ENCODE measurements around the gene DCTN4.
"Not testable (repeated sequence)": the region's sequence is repeated elsewhere in the genome, so short reads cannot be mapped to it uniquely, and the experiment has no call there.

Gene DCTN4

GRCh38 chr5:150743142-150743488 lies 15.7 kb downstream of the DCTN4 start:
- H3K9me3 ChIP-seq (ENCODE audit: control insufficient read depth in 5 of 5, low read length in 5 of 5); H3K4me1 ChIP-seq (ENCODE audit: control insufficient read depth in 5 of 5, insufficient read depth in 5 of 5, low read length in 5 of 5); H3K27ac ChIP-seq (ENCODE audit: low read depth, low read length); H3K27me3 ChIP-seq (ENCODE audit: control insufficient read depth in 5 of 5, insufficient read depth in 4 of 5, low read length in 5 of 5); H3K9ac ChIP-seq (ENCODE audit: low read length in 5 of 5); H3K4me3 ChIP-seq (ENCODE audit: low read depth in 1 of 5, low read length in 5 of 5): not testable (repeated sequence)
- peaks cover 6 to 14% (median 12%) of the 10 kb centered on the region in 5 donors for H3K36me3 ChIP-seq (ENCODE audit: control insufficient read depth in 5 of 5, insufficient read depth in 5 of 5, low read length in 5 of 5)

- H3K36me3 ChIP-seq (ENCODE audit: control insufficient read depth in 5 of 5, insufficient read depth in 5 of 5, low read length in 5 of 5): peaks cover 6 to 14% (median 12%) of the 10 kb centered on the region in 5 donors
- not testable (repeated sequence) for H3K9me3 ChIP-seq (ENCODE audit: control insufficient read depth in 5 of 5, low read length in 5 of 5); H3K27me3 ChIP-seq (ENCODE audit: control insufficient read depth in 5 of 5, insufficient read depth in 4 of 5, low read length in 5 of 5); H3K4me1 ChIP-seq (ENCODE audit: control insufficient read depth in 5 of 5, insufficient read depth in 5 of 5, low read length in 5 of 5); H3K4me3 ChIP-seq (ENCODE audit: low read depth in 1 of 5, low read length in 5 of 5)
- H3K27ac ChIP-seq (ENCODE audit: low read depth, low read length): peak overlapping the region; percentile 34
- H3K9ac ChIP-seq (ENCODE audit: low read length in 5 of 5): peak overlapping the region in 1 of 5 donors; percentile 32
Observed at GRCh38 chr5:150742455-150743141, 16.2 kb downstream of the DCTN4 start.

GRCh38 chr5:150740992-150741391 lies 17.8 kb downstream of the DCTN4 start:
- no peak overlapping the region for H3K4me3 ChIP-seq (ENCODE audit: low read depth in 1 of 5, low read length in 5 of 5)
- peaks cover 6 to 14% (median 12%) of the 10 kb centered on the region in 5 donors for H3K36me3 ChIP-seq (ENCODE audit: control insufficient read depth in 5 of 5, insufficient read depth in 5 of 5, low read length in 5 of 5)
- H3K27me3 ChIP-seq (ENCODE audit: control insufficient read depth in 5 of 5, insufficient read depth in 4 of 5, low read length in 5 of 5): no peaks in the 10 kb centered on the region
- H3K9me3 ChIP-seq (ENCODE audit: control insufficient read depth in 5 of 5, low read length in 5 of 5): peaks cover 0 to 2% (median 0%) of the 10 kb centered on the region in 5 donors
- H3K4me1 ChIP-seq (ENCODE audit: control insufficient read depth in 5 of 5, insufficient read depth in 5 of 5, low read length in 5 of 5): peaks cover 0 to 9% (median 0%) of the 10 kb centered on the region in 5 donors
- no peak overlapping the region for H3K27ac ChIP-seq (ENCODE audit: low read depth, low read length)
- H3K9ac ChIP-seq (ENCODE audit: low read length in 5 of 5): no peak overlapping the region

GRCh38 chr5:150738862-150739261 lies 20.0 kb downstream of the DCTN4 start:
- Histone ChIP-seq H3K36me3 (ENCODE audit: control insufficient read depth in 5 of 5, insufficient read depth in 5 of 5, low read length in 5 of 5) (peaks cover 8 to 21% (median 12%) of the 10 kb centered on the region in 5 donors), H3K4me3 (ENCODE audit: low read depth in 1 of 5, low read length in 5 of 5) (no peak overlapping the region), H3K27me3 (ENCODE audit: control insufficient read depth in 5 of 5, insufficient read depth in 4 of 5, low read length in 5 of 5) (no peaks in the 10 kb centered on the region), H3K9me3 (ENCODE audit: control insufficient read depth in 5 of 5, low read length in 5 of 5) (peaks cover 0 to 2% (median 0%) of the 10 kb centered on the region in 5 donors), H3K4me1 (ENCODE audit: control insufficient read depth in 5 of 5, insufficient read depth in 5 of 5, low read length in 5 of 5) (peaks cover 0 to 16% (median 10%) of the 10 kb centered on the region in 5 donors), H3K27ac (ENCODE audit: low read depth, low read length) (no peak overlapping the region), H3K9ac (ENCODE audit: low read length in 5 of 5) (no peak overlapping the region)

GRCh38 chr5:150734579-150735384 lies 24.0 kb downstream of the DCTN4 start:
- no peaks in the 10 kb centered on the region for H3K27me3 ChIP-seq (ENCODE audit: control insufficient read depth in 5 of 5, insufficient read depth in 4 of 5, low read length in 5 of 5)
- H3K4me1 ChIP-seq (ENCODE audit: control insufficient read depth in 5 of 5, insufficient read depth in 5 of 5, low read length in 5 of 5): peaks cover 0 to 10% (median 6%) of the 10 kb centered on the region in 5 donors
- H3K4me3 ChIP-seq (ENCODE audit: low read depth in 1 of 5, low read length in 5 of 5): peak overlapping the region in 2 of 5 donors; percentile 7 to 43
- no peak overlapping the region for H3K27ac ChIP-seq (ENCODE audit: low read depth, low read length)
- H3K9me3 ChIP-seq (ENCODE audit: control insufficient read depth in 5 of 5, low read length in 5 of 5): peaks cover 0 to 2% (median 0%) of the 10 kb centered on the region in 5 donors
- peaks cover 31 to 46% (median 34%) of the 10 kb centered on the region in 5 donors for H3K36me3 ChIP-seq (ENCODE audit: control insufficient read depth in 5 of 5, insufficient read depth in 5 of 5, low read length in 5 of 5)
- peak overlapping the region in 1 of 5 donors; percentile 42 for H3K9ac ChIP-seq (ENCODE audit: low read length in 5 of 5)

DNA sequence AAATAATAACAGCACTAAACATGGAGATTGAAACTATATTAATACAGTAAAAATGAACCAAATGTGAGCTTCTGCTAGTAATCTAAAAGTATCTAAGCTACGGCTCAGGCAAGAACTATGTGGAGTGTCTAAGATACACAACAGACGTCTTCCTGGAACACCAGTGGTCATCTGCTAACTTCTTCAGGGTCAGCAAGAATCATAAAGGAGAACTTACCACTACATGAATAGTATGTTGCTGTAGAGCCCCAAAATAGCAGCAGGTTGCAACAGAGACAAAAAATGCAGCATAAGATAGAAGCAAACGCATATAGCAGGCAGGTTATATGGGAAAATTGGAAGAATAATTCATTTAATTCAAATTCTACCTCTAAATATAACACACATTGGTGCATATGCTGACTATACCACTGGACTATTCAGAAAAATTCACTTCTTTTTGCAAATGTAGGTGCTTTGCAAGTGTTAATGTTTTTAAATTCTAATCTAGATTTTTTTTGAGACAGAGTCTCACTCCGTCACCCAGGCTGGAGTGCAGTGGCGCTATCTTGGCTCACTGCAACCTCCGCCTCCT lies 27.1 kb downstream of the DCTN4 start:
- Histone ChIP-seq H3K27me3 (ENCODE audit: control insufficient read depth in 5 of 5, insufficient read depth in 4 of 5, low read length in 5 of 5) (no peaks in the 10 kb centered on the region), H3K9me3 (ENCODE audit: control insufficient read depth in 5 of 5, low read length in 5 of 5) (peaks cover 0 to 2% (median 0%) of the 10 kb centered on the region in 5 donors), H3K9ac (ENCODE audit: low read length in 5 of 5) (no peak overlapping the region), H3K4me3 (ENCODE audit: low read depth in 1 of 5, low read length in 5 of 5) (no peak overlapping the region), H3K4me1 (ENCODE audit: control insufficient read depth in 5 of 5, insufficient read depth in 5 of 5, low read length in 5 of 5) (peaks cover 0 to 10% (median 6%) of the 10 kb centered on the region in 5 donors), H3K27ac (ENCODE audit: low read depth, low read length) (no peak overlapping the region), H3K36me3 (ENCODE audit: control insufficient read depth in 5 of 5, insufficient read depth in 5 of 5, low read length in 5 of 5) (peaks cover 46 to 67% (median 54%) of the 10 kb centered on the region in 5 donors)

DNA sequence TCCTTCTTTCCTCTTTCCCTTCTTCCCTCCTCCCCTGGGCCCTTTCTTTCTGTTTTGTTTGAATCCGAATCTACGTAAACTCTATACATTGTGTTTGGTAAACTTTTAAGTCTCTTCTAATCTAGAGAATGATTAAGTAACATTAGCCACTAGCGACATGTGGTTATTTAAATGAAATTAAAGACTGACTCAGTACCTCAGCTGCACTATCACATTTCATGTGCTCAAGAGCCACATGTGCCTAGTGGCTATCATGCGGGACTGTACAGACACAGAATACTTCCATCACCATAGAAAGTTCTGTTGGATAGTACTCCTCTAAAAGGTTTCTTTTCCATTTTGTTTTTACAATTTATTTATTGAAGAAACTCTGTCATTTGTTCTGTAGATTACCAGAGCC lies 29.0 kb downstream of the DCTN4 start:
- Histone ChIP-seq H3K27ac (ENCODE audit: low read depth, low read length) (no peak overlapping the region), H3K4me3 (ENCODE audit: low read depth in 1 of 5, low read length in 5 of 5) (no peak overlapping the region), H3K9me3 (ENCODE audit: control insufficient read depth in 5 of 5, low read length in 5 of 5) (no peaks in the 10 kb centered on the region), H3K27me3 (ENCODE audit: control insufficient read depth in 5 of 5, insufficient read depth in 4 of 5, low read length in 5 of 5) (no peaks in the 10 kb centered on the region), H3K4me1 (ENCODE audit: control insufficient read depth in 5 of 5, insufficient read depth in 5 of 5, low read length in 5 of 5) (peaks cover 0 to 7% (median 4%) of the 10 kb centered on the region in 5 donors), H3K9ac (ENCODE audit: low read length in 5 of 5) (no peak overlapping the region), H3K36me3 (ENCODE audit: control insufficient read depth in 5 of 5, insufficient read depth in 5 of 5, low read length in 5 of 5) (peaks cover 50 to 79% (median 69%) of the 10 kb centered on the region in 5 donors)

GRCh38 chr5:150723845-150724244 lies 35.0 kb downstream of the DCTN4 start:
- H3K9ac ChIP-seq (ENCODE audit: low read length in 5 of 5): no peak overlapping the region
- H3K36me3 ChIP-seq (ENCODE audit: control insufficient read depth in 5 of 5, insufficient read depth in 5 of 5, low read length in 5 of 5): peaks cover 60 to 84% (median 76%) of the 10 kb centered on the region in 5 donors
- no peaks in the 10 kb centered on the region for H3K4me1 ChIP-seq (ENCODE audit: control insufficient read depth in 5 of 5, insufficient read depth in 5 of 5, low read length in 5 of 5)
- H3K27me3 ChIP-seq (ENCODE audit: control insufficient read depth in 5 of 5, insufficient read depth in 4 of 5, low read length in 5 of 5): no peaks in the 10 kb centered on the region
- no peak overlapping the region for H3K27ac ChIP-seq (ENCODE audit: low read depth, low read length)
- no peaks in the 10 kb centered on the region for H3K9me3 ChIP-seq (ENCODE audit: control insufficient read depth in 5 of 5, low read length in 5 of 5)
- H3K4me3 ChIP-seq (ENCODE audit: low read depth in 1 of 5, low read length in 5 of 5): no peak overlapping the region

DNA sequence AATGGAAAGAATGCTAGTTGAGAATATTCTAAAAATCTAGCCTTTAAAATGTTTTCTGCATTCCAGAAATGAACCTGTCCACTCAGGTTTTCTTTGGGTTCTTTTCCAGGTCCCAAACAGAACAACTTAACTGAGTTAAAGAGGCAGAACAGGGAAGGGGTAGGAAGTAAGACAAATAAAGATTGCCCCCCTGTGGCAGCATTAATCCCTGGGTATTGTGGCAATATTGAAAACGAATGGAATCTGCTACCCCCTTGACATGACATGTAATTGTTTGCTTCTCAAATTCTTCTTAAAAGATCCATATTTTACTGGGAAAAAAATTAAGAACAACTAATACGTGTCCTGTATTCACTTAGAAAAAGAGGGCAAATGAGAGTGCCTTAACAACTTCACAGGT lies 48.7 kb downstream of the DCTN4 start:
- Histone ChIP-seq H3K27ac (ENCODE audit: low read depth, low read length) (no peak overlapping the region), H3K4me1 (ENCODE audit: control insufficient read depth in 5 of 5, insufficient read depth in 5 of 5, low read length in 5 of 5) (peaks cover 0 to 7% (median 0%) of the 10 kb centered on the region in 5 donors), H3K27me3 (ENCODE audit: control insufficient read depth in 5 of 5, insufficient read depth in 4 of 5, low read length in 5 of 5) (no peaks in the 10 kb centered on the region), H3K9me3 (ENCODE audit: control insufficient read depth in 5 of 5, low read length in 5 of 5) (no peaks in the 10 kb centered on the region), H3K36me3 (ENCODE audit: control insufficient read depth in 5 of 5, insufficient read depth in 5 of 5, low read length in 5 of 5) (peaks cover 38 to 69% (median 57%) of the 10 kb centered on the region in 5 donors), H3K9ac (ENCODE audit: low read length in 5 of 5) (no peak overlapping the region), H3K4me3 (ENCODE audit: low read depth in 1 of 5, low read length in 5 of 5) (no peak overlapping the region)
